ENCODE data around the gene NDUFS1. TPM values are rescaled to one million over a fixed set of nuclear protein-coding genes. Genes with fewer than 3 reads are reported as not detected.
"Not testable (repeated sequence)": the region's sequence is repeated elsewhere in the genome, so short reads cannot be mapped to it uniquely, and the experiment has no call there.

The NDUFS1 gene
- total RNA-seq, 1 donor from 2014 or later: 16.4 TPM

GRCh38 chr2:206190111-206190510 lies 30.9 kb upstream of the NDUFS1 start:
- TF ChIP-seq CTCF (IDR thresholded peaks at IDR 0.05): no peak
- Histone ChIP-seq H3K4me1 (no peaks in the 10 kb centered on the region), H3K27me3 (no peaks in the 10 kb centered on the region), H3K27ac (no peak overlapping the region), H3K36me3 (no peaks in the 10 kb centered on the region), H3K4me3 (no peak overlapping the region), H3K9me3 (no peaks in the 10 kb centered on the region)
- intact Hi-C loops (cut with DNase I): no loop called here
- no peak for DNase-seq (ENCODE audit: low spot score in 2 of 2)

GRCh38 chr2:206189691-206190090 lies 30.4 kb upstream of the NDUFS1 start:
- DNase-seq (ENCODE audit: low spot score in 2 of 2): no peak
- Histone ChIP-seq H3K27ac (no peak overlapping the region), H3K4me1 (no peaks in the 10 kb centered on the region), H3K27me3 (no peaks in the 10 kb centered on the region), H3K36me3 (no peaks in the 10 kb centered on the region), H3K4me3 (no peak overlapping the region), H3K9me3 (no peaks in the 10 kb centered on the region)
- intact Hi-C loops (cut with DNase I): no loop called here
- TF ChIP-seq CTCF (IDR thresholded peaks at IDR 0.05): no peak

- H3K4me1 ChIP-seq; H3K4me3 ChIP-seq; H3K27me3 ChIP-seq; intact Hi-C loops (cut with DNase I); DNase-seq (ENCODE audit: low spot score in 2 of 2); H3K9me3 ChIP-seq; H3K36me3 ChIP-seq; H3K27ac ChIP-seq: not testable (repeated sequence)
Measured at GRCh38 chr2:206181526-206181925, 22.3 kb upstream of the NDUFS1 start.

- Histone ChIP-seq H3K4me3 (no peak overlapping the region), H3K36me3 (no peaks in the 10 kb centered on the region), H3K27ac (no peak overlapping the region), H3K9me3 (no peaks in the 10 kb centered on the region), H3K4me1 (no peaks in the 10 kb centered on the region), H3K27me3 (no peaks in the 10 kb centered on the region)
- no peak for DNase-seq (ENCODE audit: low spot score in 2 of 2)
- intact Hi-C loops (cut with DNase I): no loop called here
- TF ChIP-seq CTCF (IDR thresholded peaks at IDR 0.05): no peak
Measured at GRCh38 chr2:206176901-206177300, 17.7 kb upstream of the NDUFS1 start.

- Histone ChIP-seq H3K27ac (no peak overlapping the region), H3K9me3 (no peaks in the 10 kb centered on the region)
- intact Hi-C loops (cut with DNase I): no loop called here
Measured at GRCh38 chr2:206176121-206176520, 16.9 kb upstream of the NDUFS1 start.

GRCh38 chr2:206173147-206173546 lies 13.9 kb upstream of the NDUFS1 start:
- Histone ChIP-seq H3K4me3 (no peak overlapping the region), H3K4me1 (no peaks in the 10 kb centered on the region), H3K27ac (no peak overlapping the region), H3K36me3 (peaks cover 0 to under 1% of the 10 kb centered on the region in 2 donors), H3K9me3 (no peaks in the 10 kb centered on the region), H3K27me3 (no peaks in the 10 kb centered on the region)
- no peak for DNase-seq (ENCODE audit: low spot score in 2 of 2)
- no peak for TF ChIP-seq CTCF (IDR thresholded peaks at IDR 0.05)
- intact Hi-C loops (cut with DNase I): no loop called here

More at GRCh38 chr2:206176121-206176520, 16.9 kb upstream of the NDUFS1 start:
- no peak for TF ChIP-seq CTCF (IDR thresholded peaks at IDR 0.05)
- no peak for DNase-seq (ENCODE audit: low spot score in 2 of 2)
- Histone ChIP-seq H3K4me3 (no peak overlapping the region), H3K4me1 (no peaks in the 10 kb centered on the region), H3K27me3 (no peaks in the 10 kb centered on the region), H3K36me3 (no peaks in the 10 kb centered on the region)

- intact Hi-C loops (cut with DNase I); H3K27ac ChIP-seq; DNase-seq (ENCODE audit: low spot score in 2 of 2); H3K4me3 ChIP-seq; H3K9me3 ChIP-seq; H3K27me3 ChIP-seq; H3K4me1 ChIP-seq: not testable (repeated sequence)
- H3K36me3 ChIP-seq: peaks cover 4 to 13% of the 10 kb centered on the region in 2 donors
Measured at GRCh38 chr2:206171624-206172397, 12.6 kb upstream of the NDUFS1 start.

- H3K27me3 ChIP-seq; H3K27ac ChIP-seq; H3K9me3 ChIP-seq; H3K4me3 ChIP-seq; H3K4me1 ChIP-seq; DNase-seq (ENCODE audit: low spot score in 2 of 2); intact Hi-C loops (cut with DNase I): not testable (repeated sequence)
- H3K36me3 ChIP-seq: peaks cover 4 to 20% of the 10 kb centered on the region in 2 donors
Measured at GRCh38 chr2:206168230-206168629, 9.0 kb upstream of the NDUFS1 start.
